GM21526 (cell line): ENCODE data around the gene HAUS1.
"Not testable (repeated sequence)": the region's sequence is repeated elsewhere in the genome, so short reads cannot be mapped to it uniquely, and the experiment has no call there.

ENCODE experiments used
- ATAC-seq: cut with Tn5 transposase; IDR thresholded peaks from one replicate; pipeline ENCODE4 v1.9.1; 2021; ENCODE audit warnings: moderate library complexity; ENCODE audit not compliant: unreplicated experiment, low FRiP score

HAUS1 gene

GRCh38 chr18:46155641-46156051 is 51.5 kb downstream of the HAUS1 start:
- ATAC-seq: no peak

- no peak for ATAC-seq
These were observed 52.0 kb downstream of the HAUS1 start for GRCh38 chr18:46156124-46156745.

- ATAC-seq: no peak
These were observed 52.7 kb downstream of the HAUS1 start for GRCh38 chr18:46156843-46157242.

GRCh38 chr18:46158499-46158898 is 54.3 kb downstream of the HAUS1 start:
- no peak for ATAC-seq

DNA sequence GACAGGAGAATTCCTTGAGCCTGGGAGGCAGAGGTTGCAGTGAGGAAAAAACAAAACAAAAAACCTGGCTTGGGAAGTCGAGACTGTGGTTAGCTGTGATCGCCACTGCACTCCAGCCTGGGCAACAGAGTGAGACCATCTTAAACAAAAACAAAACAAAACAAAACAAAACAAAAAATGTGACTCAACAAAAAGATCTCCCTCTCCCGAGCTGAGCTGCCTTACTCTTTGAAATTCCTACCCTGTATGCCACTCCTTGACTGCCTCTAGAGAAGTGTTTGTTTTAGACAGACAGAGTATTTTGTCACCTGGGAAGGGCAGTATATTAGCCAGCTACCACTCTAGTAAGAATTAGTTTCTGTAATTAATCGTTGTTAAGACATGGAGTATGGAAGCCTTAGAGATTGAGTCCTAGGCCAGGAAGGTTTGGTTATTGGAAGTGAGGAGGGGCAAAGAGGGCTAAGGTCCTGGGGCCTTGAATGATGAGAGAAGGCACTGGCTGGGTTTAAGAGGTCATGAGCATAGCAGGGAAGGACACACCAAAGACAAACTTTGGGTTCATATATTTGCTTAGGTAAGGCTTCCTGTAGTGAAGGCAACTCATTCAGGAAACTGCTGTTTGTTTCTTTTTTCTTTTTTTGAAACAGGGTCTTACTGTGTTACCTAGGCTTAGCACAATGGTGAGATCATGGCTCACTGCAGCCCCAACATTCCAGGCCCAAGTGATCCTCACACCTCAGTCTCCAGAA is 56.0 kb downstream of the HAUS1 start:
- no peak for ATAC-seq

DNA sequence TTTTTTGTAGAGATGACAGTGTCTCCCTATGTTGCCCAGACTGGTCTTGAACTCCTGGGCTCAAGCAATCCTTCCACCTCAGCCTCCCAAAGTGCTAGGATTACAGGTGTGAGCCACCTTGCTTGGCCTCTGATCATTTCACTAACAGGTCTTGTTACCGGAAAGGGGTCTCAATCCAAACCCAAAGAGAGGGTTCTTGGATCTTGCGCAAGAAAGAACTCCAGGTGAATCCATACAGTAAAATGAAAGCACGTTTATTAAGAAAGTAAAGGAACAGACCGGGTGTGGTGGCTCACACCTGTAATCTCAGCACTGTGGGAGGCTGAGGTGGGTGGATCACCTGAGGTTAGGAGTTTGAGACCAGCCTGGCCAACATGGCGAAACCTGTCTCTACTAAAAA is 56.7 kb downstream of the HAUS1 start:
- not testable (repeated sequence) for ATAC-seq

- ATAC-seq: no peak
These were observed 57.7 kb downstream of the HAUS1 start for GRCh38 chr18:46161703-46162396.

DNA sequence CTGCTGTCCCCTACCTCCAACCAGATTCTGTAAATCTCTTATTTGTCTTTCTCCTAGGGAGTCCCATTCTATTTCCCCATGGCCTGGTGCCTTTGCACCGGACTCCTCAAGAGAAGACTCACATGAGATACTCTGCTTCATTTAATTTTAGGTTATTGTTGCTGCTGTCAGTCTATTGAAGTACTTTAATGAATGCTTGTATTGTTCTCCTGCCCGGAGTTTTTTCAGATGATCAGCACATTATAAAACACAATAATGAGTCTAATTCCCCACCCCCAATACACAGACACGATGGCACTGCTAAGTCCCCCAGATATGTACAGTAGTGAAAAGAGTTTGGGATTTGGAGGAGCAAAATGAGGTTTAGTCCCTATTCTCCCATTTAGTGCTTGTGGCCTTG is 58.9 kb downstream of the HAUS1 start:
- ATAC-seq: no peak

GRCh38 chr18:46163941-46164499 is 59.8 kb downstream of the HAUS1 start:
- ATAC-seq: no peak

DNA sequence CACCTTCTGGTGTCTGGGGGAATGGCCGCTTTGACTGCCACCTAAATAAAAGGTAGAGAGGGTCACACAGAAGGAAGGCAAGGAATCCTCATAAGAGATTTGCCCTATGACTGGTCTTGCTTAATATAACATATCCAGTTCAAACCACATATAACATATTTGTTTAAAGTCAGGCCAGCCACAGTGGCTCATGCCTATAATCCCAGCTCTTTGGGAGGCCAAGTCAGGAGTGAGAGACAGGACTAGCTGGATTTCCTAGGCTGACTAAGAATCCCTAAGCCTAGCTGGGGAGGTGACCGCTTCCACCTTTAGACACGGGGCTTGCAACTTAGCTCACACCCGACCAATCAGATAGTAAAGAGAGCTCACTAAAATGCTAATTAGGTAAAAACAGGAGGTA is 60.3 kb downstream of the HAUS1 start:
- ATAC-seq: not testable (repeated sequence)

DNA sequence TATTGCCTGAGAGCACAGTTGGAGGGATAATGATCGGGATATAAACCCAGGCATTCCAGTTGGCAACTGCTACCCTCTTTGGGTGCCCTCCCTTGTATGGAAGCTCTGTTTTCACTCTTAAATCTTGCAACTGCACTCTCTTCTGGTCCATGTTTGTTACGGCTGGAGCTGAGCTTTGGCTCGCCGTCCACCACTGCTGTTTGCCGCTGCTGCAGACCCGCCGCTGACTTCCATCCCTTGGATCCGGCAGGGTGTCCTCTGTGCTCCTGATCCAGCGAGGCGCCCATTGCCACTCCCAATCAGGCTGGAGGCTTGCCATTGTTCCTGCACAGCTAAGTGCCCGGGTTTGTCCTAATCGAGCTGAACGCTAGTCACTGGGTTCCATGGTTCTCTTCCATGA is 60.7 kb downstream of the HAUS1 start:
- ATAC-seq: no peak

GRCh38 chr18:46166261-46166970 is 62.2 kb downstream of the HAUS1 start:
- no peak for ATAC-seq

- ATAC-seq: peak; percentile 83
These were observed 63.8 kb downstream of the HAUS1 start for GRCh38 chr18:46167971-46168370.

DNA sequence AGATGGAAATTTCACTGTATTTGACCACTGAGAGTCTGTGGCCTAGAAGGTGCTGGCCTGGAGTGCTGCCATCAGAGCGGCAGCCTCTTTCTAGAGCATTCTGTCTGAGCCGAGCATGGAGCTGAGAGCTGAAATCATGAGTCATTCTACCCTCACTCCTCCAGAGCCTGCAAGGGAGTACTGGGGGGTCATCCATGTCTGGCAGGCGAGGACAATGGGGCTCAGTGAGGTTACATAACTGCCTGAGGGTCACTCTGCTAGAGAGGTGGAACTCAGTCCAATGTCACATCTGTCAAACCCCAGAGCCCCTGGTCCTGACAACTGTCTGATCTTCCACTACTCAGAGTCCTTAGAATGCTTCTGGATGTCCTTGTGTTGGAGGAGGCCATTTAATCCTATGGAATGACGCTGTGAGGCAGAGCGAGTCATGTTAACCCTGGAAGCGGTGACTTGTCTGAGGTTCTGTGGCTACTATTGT is 65.3 kb downstream of the HAUS1 start:
- no peak for ATAC-seq

GRCh38 chr18:46171331-46171730 is 67.1 kb downstream of the HAUS1 start:
- no peak for ATAC-seq

GRCh38 chr18:46173393-46174341 is 69.5 kb downstream of the HAUS1 start:
- ATAC-seq: peak; percentile 86

DNA sequence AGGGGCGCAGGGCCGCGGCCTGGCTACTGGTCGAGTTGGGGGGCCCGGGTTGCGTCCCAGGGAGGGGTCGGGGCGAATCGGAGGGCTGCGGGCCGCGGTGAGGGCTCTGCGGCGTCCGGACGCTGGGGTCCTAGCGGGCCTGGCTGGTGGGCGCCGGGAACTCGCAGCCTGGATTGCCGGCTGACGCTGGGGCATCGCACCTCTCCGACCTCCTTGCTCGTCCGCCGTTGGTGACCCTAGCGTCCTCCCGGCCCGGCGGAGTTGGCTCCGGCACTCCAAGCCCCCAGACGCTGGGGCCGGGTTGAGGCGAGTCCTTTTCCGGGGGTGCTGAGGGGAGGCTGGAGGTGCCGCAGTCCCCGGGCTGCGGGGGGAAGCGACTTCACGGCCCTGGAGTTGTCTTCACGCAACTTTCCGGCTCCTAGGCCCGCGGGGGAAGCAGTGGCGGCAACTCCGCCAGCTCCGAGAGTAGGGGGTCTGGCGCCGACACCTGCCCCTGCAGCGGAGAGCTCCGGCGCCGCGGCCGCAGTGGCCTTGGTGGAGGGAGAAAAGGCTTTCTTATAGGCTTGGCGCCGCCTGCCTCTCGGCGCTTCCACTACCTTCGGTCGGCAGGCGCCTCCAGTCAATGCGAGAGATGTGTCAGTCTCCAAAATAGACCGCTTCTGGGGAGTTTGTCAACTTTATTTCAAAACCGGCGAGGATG is 70.3 kb downstream of the HAUS1 start:
- peak; percentile 19 for ATAC-seq

- no peak for ATAC-seq
These were observed 71.8 kb downstream of the HAUS1 start for GRCh38 chr18:46176001-46176400.
